SU-DHL-6 (cell line): Measurements from ENCODE around the gene SLC25A29.

ENCODE experiments used
- CTCF ChIP-seq: fragments of 200-600 bp; sonication (generic); IDR thresholded peaks from one replicate; pipeline ENCODE4 v1.5.1; 2017; ENCODE audit warnings: antibody characterized with exemption, mild to moderate bottlenecking, low read length, moderate library complexity; ENCODE audit not compliant: insufficient read depth, poor library complexity, severe bottlenecking
- EZH2phosphoT487 ChIP-seq: fragments of 200-600 bp; sonication (generic), shearing (Covaris generic); conservative IDR thresholded peaks from 2 replicates; pipeline ENCODE4 v1.6.1; 2018; ENCODE audit warnings: mild to moderate bottlenecking, antibody characterized with exemption, low read length, moderate library complexity, mixed read lengths

GRCh38 chr14:100309028-100309737 lies 2.9 kb upstream of the SLC25A29 start:
- TF ChIP-seq CTCF (no peak), EZH2phosphoT487 (no peak)
